Measurements from ENCODE around the gene MMP17. TPM values are rescaled to one million over a fixed set of nuclear protein-coding genes. Genes with fewer than 3 reads are reported as not detected.
"Not testable (repeated sequence)": the region's sequence is repeated elsewhere in the genome, so short reads cannot be mapped to it uniquely, and the experiment has no call there.

MMP17 gene
- polyA plus RNA-seq, 4 donors = 0.55 to 3.9 (median 0.91) TPM

GRCh38 chr12:131799828-131800593 is 28.2 kb upstream of the MMP17 start:
- DNase-seq (ENCODE audit: low read depth in 4 of 4, low spot score in 3 of 4) = no peak

- DNase-seq (ENCODE audit: low read depth in 4 of 4, low spot score in 3 of 4) = no peak
Observed at GRCh38 chr12:131800594-131801135, 27.5 kb upstream of the MMP17 start.

GRCh38 chr12:131801254-131801866 is 26.8 kb upstream of the MMP17 start:
- no peak for DNase-seq (ENCODE audit: low read depth in 4 of 4, low spot score in 3 of 4)

GRCh38 chr12:131803961-131804521 is 24.2 kb upstream of the MMP17 start:
- no peak for DNase-seq (ENCODE audit: low read depth in 4 of 4, low spot score in 3 of 4)

GRCh38 chr12:131805421-131805820 is 22.8 kb upstream of the MMP17 start:
- DNase-seq (ENCODE audit: low read depth in 4 of 4, low spot score in 3 of 4) = no peak

GRCh38 chr12:131806674-131807073 is 21.5 kb upstream of the MMP17 start:
- no peak for DNase-seq (ENCODE audit: low read depth in 4 of 4, low spot score in 3 of 4)

GRCh38 chr12:131808744-131809371 is 19.3 kb upstream of the MMP17 start:
- DNase-seq (ENCODE audit: low read depth in 4 of 4, low spot score in 3 of 4) = no peak

GRCh38 chr12:131809476-131810254 is 18.5 kb upstream of the MMP17 start:
- not testable (repeated sequence) for DNase-seq (ENCODE audit: low read depth in 4 of 4, low spot score in 3 of 4)

GRCh38 chr12:131810726-131811125 is 17.5 kb upstream of the MMP17 start:
- DNase-seq (ENCODE audit: low read depth in 4 of 4, low spot score in 3 of 4) = no peak

- DNase-seq (ENCODE audit: low read depth in 4 of 4, low spot score in 3 of 4) = no peak
Observed at GRCh38 chr12:131815131-131815530, 13.1 kb upstream of the MMP17 start.

GRCh38 chr12:131816495-131816894 is 11.7 kb upstream of the MMP17 start:
- DNase-seq (ENCODE audit: low read depth in 4 of 4, low spot score in 3 of 4) = no peak

- no peak for DNase-seq (ENCODE audit: low read depth in 4 of 4, low spot score in 3 of 4)
Observed at GRCh38 chr12:131817241-131817640, 11.0 kb upstream of the MMP17 start.

- no peak for DNase-seq (ENCODE audit: low read depth in 4 of 4, low spot score in 3 of 4)
Observed at GRCh38 chr12:131818821-131819585, 9.2 kb upstream of the MMP17 start.

- no peak for DNase-seq (ENCODE audit: low read depth in 4 of 4, low spot score in 3 of 4)
Observed at GRCh38 chr12:131824450-131824849, 3.7 kb upstream of the MMP17 start.

GRCh38 chr12:131825146-131825892 is 2.9 kb upstream of the MMP17 start:
- DNase-seq (ENCODE audit: low read depth in 4 of 4, low spot score in 3 of 4) = no peak

GRCh38 chr12:131826097-131826928 is 1.9 kb upstream of the MMP17 start:
- DNase-seq (ENCODE audit: low read depth in 4 of 4, low spot score in 3 of 4) = no peak

GRCh38 chr12:131828671-131829355 is 620 bp downstream of the MMP17 start:
- no peak for DNase-seq (ENCODE audit: low read depth in 4 of 4, low spot score in 3 of 4)

- DNase-seq (ENCODE audit: low read depth in 4 of 4, low spot score in 3 of 4) = no peak
Observed at GRCh38 chr12:131829356-131829747, 1.2 kb downstream of the MMP17 start.

All from left renal pelvis (tissue), 4 donors.